Neural progenitor cell (in vitro differentiated cells): ENCODE data around the gene CD59.

ENCODE experiments used
- CTCF ChIP-seq: fragments of 200-600 bp; sonication (generic); IDR thresholded peaks from 2 replicates; pipeline ENCODE4 v1.5.1; 2017; ENCODE audit warnings: antibody characterized with exemption, mild to moderate bottlenecking
- EZH2 ChIP-seq: fragments of 200-600 bp; sonication (generic); IDR thresholded peaks from 2 replicates; pipeline ENCODE4 v1.6.1; 2017; ENCODE audit warnings: antibody characterized with exemption, mild to moderate bottlenecking, moderate library complexity
- EZH2phosphoT487 ChIP-seq: fragments of 200-600 bp; sonication (generic); IDR thresholded peaks from 2 replicates; pipeline ENCODE4 v1.6.1; 2017; ENCODE audit warnings: antibody characterized with exemption

- TF ChIP-seq CTCF (no peak), EZH2phosphoT487 (no peak), EZH2 (no peak)
These were observed 32.4 kb downstream of the CD59 start for GRCh38 chr11:33703788-33704187.
